Measurements from ENCODE around the gene ATP8B3. TPM values are rescaled to one million over a fixed set of nuclear protein-coding genes. Genes with fewer than 3 reads are reported as not detected.
A peak's percentile ranks its signal among the peaks of the same experiment; 100 is the strongest.

The ATP8B3 gene
- total and polyA plus RNA-seq, 2 of the 13 experiments (the other 11 are each of a cell fraction or from before 2014, with no cell fraction given), result 2.6 to 5.9 TPM

DNA sequence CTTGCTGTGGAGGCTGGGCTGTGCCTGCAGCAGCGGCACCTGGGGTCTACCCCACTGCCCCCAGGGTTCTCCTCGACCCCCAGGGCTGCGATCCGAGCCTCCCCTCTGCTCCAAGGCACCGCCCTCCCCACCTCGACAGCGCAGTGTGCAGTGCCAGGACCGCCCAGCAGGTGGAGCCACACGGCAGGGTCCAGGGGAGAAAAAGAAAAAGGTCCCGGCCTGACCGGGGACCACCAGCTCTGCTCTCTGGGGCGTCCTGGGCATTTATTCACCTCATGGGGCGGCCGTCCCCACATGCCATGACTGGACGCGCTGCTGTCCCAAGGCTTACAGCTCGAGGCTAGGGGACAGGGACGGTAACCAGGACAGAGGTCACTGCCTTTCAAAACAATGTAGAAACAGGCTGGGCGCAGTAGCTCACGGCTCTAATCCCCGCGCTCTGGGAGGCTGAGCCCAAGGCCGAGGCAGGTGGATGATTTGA lies 25.6 kb upstream of the ATP8B3 start (continued):
- TF ChIP-seq ZMYM3 (CRISPR knock-in tag; IDR thresholded peaks at IDR 0.05) (peak; percentile 11; the same call in 1 of the 2 replicates), MEF2D (CRISPR knock-in tag; IDR thresholded peaks at IDR 0.05) (0 out of 2 replicates have a peak, but pooled peaks have one; percentile 46), MEIS1 (CRISPR knock-in tag; IDR thresholded peaks at IDR 0.05; ENCODE audit: borderline replicate concordance) (no peak), PTBP1 (IDR thresholded peaks at IDR 0.05; ENCODE audit: low read depth, low read length, poor library complexity, severe bottlenecking) (peak; percentile 12), AGO2 (optimal IDR thresholded peaks at IDR 0.05; ENCODE audit: low read depth, low read length) (no peak), PCBP1 (IDR thresholded peaks at IDR 0.05; ENCODE audit: borderline replicate concordance, low read depth, low read length) (0 out of 2 replicates have a peak, but pooled peaks have one; percentile 27), TCF7 (IDR thresholded peaks at IDR 0.05; ENCODE audit: low read depth) (no peak), NFAT5 (CRISPR knock-in tag; IDR thresholded peaks at IDR 0.05) (no peak), DNMT1 (CRISPR knock-in tag; IDR thresholded peaks at IDR 0.05) (0 out of 2 replicates have a peak, but pooled peaks have one; percentile 60), ZNF660 (CRISPR knock-in tag; IDR thresholded peaks at IDR 0.05; ENCODE audit: borderline replicate concordance, low read depth) (no peak), ZNF256 (CRISPR knock-in tag; conservative IDR thresholded peaks at IDR 0.05) (no peak), CBX5 (CRISPR knock-in tag; IDR thresholded peaks at IDR 0.05; ENCODE audit: borderline replicate concordance) (no peak), YEATS4 (CRISPR knock-in tag; IDR thresholded peaks at IDR 0.05; ENCODE audit: borderline replicate concordance) (no peak), MXI1 (IDR thresholded peaks at IDR 0.05; ENCODE audit: borderline replicate concordance, low read depth, low read length) (no peak), RORA (CRISPR knock-in tag; IDR thresholded peaks at IDR 0.05) (no peak), CBFB (CRISPR knock-in tag; IDR thresholded peaks at IDR 0.05) (no peak), PITX1 (CRISPR knock-in tag; IDR thresholded peaks at IDR 0.05) (peak; percentile 67), IKZF5 (CRISPR knock-in tag; IDR thresholded peaks at IDR 0.05) (0 out of 2 replicates have a peak, but pooled peaks have one; percentile 27), ISL2 (CRISPR knock-in tag; IDR thresholded peaks at IDR 0.05) (no peak), ZBTB26 (CRISPR knock-in tag; IDR thresholded peaks at IDR 0.05; ENCODE audit: borderline replicate concordance) (no peak), SIN3B (IDR thresholded peaks at IDR 0.05; ENCODE audit: low read length) (no peak)
- TF ChIP-seq, protein P1, sequence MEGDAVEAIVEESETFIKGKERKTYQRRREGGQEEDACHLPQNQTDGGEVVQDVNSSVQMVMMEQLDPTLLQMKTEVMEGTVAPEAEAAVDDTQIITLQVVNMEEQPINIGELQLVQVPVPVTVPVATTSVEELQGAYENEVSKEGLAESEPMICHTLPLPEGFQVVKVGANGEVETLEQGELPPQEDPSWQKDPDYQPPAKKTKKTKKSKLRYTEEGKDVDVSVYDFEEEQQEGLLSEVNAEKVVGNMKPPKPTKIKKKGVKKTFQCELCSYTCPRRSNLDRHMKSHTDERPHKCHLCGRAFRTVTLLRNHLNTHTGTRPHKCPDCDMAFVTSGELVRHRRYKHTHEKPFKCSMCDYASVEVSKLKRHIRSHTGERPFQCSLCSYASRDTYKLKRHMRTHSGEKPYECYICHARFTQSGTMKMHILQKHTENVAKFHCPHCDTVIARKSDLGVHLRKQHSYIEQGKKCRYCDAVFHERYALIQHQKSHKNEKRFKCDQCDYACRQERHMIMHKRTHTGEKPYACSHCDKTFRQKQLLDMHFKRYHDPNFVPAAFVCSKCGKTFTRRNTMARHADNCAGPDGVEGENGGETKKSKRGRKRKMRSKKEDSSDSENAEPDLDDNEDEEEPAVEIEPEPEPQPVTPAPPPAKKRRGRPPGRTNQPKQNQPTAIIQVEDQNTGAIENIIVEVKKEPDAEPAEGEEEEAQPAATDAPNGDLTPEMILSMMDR (CRISPR knock-in tag; IDR thresholded peaks at IDR 0.05), result peak; percentile 93
